Ureter (tissue), 1 donor: ENCODE measurements around the gene RNF141. TPM values are rescaled to one million over a fixed set of nuclear protein-coding genes. Genes with fewer than 3 reads are reported as not detected.

Experiments used
- DNase-seq: peaks from one replicate; pipeline ENCODE4 v3.0.0-alpha.2; 2020; ENCODE audit warnings: low spot score
- total RNA-seq: library from RNA; stranded (reverse); gene quantifications from one replicate; pipeline ENCODE4 v1.2.4, GENCODE V29; 2023
- donor health status: DM: yes; HTN: yes; CAD: no.

Gene RNF141
- total RNA-seq, 1 donor from 2014 or later = 44.6 TPM

GRCh38 chr11:10561043-10561818, 20.2 kb upstream of the RNF141 start:
- no peak for DNase-seq

DNA sequence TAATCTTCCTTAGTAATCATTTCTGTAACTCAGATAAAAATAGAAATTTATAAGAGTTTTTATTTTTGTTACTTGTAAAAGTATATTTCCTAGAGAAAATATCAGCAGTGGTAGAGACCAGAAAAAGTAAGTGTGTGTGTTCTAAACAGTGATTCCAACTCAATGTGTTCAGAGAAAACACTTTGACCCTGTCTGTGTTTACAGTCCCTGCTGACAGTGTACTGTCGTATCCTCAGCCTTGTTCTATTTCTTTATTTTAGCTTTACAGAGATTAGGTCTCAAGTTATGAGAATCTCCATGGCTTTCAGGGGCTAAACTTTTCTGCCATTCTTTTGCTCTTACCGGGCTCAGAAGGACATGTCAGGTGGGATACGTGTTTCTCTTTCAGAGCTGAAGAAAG, 17.3 kb upstream of the RNF141 start:
- DNase-seq = no peak

DNA sequence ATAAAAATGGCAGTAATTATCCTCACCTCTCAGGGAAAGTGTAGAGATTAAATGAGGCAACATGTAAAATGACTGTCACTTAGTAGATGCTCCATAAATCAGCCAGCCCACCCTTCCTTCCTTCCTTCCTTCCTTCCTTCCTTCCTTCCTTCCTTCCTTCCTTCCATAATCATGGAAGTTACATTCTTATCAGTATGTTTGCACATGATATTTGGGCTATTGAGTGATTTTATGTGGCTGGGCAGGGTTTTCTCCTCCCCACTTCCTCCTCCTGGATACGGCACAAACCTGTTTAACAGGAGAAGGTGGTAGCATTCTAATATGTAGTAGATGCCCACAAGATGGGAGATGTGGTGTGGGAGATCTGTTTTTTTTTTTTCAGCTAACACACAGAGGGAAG, 15.6 kb upstream of the RNF141 start:
- no peak for DNase-seq

DNA sequence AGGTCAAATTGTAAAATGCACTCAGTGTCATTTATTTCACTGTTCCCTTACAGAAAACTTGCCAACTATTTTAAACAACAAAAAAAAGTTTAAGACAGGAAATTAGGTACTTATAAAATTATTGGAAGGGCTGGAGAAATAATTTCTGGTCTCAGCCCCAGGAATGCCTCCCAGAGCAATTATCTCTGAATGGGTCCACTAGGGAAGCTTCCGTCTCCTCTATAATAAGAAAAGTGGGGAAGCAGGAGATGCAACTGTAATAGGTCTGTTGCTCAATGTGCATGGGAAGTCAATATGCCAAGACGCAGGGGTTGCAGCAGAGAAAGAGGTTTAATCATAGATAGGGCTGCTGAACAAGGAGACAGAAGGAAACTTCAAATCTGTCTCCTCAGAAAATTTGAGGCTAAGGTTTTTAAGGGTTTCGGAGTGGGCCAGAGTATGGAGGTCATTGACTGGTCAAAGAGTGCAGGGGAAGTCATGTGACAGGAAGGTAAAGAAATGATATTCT, 10.9 kb upstream of the RNF141 start:
- no peak for DNase-seq

DNA sequence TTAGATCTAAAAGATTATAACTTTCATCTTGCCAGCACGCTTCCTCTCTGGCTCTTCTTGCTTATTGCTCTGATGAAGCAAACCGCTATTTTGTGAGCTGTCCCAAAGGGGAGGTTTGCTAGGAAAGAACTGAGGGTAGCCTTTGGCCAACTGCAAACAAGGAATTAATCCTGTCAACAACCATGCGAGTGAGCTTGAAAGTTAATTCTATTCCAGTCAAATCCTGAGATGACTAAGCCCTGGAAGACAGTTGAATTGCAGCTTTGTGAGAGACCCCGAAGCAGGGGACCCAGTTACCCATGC, 10.3 kb upstream of the RNF141 start:
- no peak for DNase-seq

DNA sequence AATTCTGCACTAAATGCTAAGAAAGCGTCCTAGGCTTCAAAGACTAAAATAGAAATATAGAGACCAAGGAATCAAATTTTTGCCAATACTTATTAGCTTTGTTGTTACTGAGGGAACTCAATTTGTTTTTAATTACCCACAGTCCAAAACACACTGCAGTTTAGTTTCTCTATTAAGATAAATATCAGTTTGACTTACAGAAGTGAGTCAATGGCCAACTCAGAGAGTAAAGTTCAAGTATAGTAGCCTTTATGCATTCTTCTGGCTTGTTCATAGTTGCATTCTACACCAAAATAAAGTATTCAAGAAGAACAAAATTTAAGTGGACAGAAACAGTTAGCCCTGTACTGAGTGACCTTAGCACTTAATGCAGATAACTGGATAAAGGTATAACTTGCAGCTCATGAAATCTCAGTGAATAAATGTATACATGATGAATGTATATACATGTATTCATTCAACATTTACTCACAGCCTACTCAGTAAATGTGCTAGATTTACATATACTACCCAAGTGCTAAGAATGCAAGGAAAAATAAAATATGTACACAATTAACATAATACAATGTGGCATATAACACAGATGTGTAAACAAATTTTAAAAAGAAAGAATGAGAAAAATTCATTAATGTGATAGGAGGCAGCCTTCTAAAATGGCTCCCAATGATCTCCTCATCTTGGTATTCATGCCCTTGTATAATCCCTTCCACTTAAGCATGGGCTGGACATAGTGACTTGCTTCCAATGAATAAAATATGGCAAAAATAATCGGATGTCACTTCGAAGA, 9.7 kb upstream of the RNF141 start:
- no peak for DNase-seq

GRCh38 chr11:10544491-10545465, 3.8 kb upstream of the RNF141 start:
- no peak for DNase-seq

GRCh38 chr11:10543782-10544181, 2.8 kb upstream of the RNF141 start:
- no peak for DNase-seq

- DNase-seq = no peak
These were observed 1.8 kb upstream of the RNF141 start for GRCh38 chr11:10542776-10543175.

DNA sequence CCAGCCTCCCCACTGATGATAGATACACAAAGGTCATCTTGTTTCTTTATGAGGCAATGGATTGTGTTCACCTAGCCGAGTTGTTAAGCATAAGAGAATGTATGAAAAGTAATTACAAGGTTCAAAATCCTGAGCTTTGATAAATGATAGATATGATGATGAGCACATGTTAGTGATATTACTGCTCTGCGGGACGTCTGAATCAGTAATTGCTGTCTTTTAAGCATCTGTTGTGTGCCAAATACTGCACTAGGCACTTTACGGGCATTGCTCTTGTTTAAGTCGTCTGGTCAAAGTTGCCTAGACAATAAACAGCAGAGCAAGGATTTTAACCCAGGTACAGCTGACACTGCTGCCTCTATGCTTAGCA, 559 bp upstream of the RNF141 start:
- DNase-seq = no peak

GRCh38 chr11:10540546-10540914, 457 bp downstream of the RNF141 start:
- peak; percentile 54 for DNase-seq

DNA sequence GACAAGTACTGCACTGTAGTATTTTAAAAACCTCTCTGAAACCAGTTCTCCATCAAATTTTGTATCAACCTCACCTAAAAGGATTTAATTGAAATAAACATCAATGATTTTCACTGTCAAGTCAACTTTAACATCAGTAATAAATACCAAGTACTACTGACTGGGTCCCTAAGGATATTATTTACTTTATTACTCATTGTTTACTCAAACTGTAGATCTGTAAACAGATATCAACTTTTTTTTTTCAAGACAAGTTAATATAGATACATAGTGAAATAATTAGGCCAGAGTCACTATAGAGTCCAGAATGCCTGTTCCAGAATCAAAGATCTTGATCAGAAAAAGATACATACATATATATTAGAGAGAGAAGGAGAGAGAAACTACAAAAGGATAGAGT, 1.6 kb downstream of the RNF141 start:
- DNase-seq = no peak

DNA sequence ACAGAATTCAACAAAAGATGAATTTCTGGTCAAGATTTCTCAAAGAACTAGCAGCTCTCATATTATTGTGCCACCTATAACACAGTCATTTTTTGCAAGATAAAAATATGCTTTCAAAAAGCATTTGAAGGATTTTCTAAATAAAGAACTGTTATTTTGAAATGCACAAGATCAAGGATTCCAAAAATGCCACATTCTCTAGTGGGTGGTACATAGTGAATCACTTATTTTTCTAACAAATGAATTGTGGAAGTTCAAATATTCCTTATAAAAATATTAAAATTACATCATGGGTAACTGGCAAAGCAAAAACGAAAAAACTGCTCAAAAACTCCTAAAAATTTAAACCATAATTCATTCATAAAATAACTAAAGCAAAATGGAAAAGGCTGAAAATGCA, 2.1 kb downstream of the RNF141 start:
- no peak for DNase-seq

- no peak for DNase-seq
These were observed 3.4 kb downstream of the RNF141 start for GRCh38 chr11:10537600-10537999.

- no peak for DNase-seq
These were observed 6.7 kb downstream of the RNF141 start for GRCh38 chr11:10534316-10534715.

- DNase-seq = no peak
These were observed 7.7 kb downstream of the RNF141 start for GRCh38 chr11:10533323-10533722.

DNA sequence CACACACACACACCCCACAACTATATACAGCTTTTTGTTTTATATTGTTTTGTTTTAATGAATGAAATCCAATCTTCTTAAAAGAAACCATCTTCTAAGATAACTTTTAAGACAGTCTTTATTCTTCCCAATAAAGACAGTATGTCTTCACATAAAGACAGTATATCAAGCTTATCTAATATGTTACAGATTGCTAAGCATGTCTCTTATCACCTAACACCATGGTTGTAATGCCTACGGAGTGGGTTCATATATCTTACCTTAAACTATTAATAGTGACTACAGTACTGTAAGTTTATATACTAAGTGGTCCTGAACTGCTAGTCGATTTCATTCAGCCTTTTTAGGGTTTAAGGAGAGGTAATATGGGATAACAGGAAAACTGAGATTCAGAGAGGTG, 8.5 kb downstream of the RNF141 start:
- DNase-seq = no peak

DNA sequence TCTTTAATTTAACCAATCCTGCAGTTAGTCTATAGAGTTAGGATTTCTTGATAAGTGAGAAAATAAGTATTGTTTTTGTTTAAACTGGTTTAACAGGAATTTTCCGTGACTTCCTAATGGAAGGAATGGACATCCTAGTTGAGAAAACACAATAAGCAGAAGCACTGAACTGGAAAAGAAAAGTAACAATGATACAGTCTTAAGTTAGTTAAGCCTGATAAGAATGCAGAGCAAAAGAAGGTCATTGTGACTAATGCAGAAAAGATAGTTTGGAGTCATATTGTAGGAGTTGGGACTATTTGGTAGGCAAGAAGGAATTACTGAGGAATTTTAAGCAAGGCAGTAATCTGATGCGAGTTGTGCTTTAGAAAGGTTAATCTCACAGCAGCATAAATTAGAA, 11.7 kb downstream of the RNF141 start:
- DNase-seq = no peak

DNA sequence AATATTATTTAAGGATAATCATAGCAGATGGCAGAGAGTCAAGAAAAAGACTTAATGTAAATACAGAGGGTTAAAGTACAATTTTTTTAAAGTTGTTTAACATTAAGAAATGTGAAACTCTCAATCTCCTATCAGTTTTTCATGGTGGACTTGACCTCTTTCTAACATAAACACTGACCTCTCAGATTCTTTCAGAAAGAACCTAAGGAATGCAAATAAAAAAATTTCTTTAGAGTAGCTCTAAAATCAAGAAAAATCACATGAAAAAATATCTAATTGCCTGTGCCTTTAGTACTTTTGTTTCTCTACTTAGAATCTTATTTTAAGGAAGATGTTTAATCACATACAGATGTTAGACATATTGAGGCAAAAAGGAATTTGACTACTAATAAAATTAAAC, 12.9 kb downstream of the RNF141 start:
- DNase-seq = no peak

GRCh38 chr11:10526974-10527918, 13.7 kb downstream of the RNF141 start:
- DNase-seq = no peak

DNA sequence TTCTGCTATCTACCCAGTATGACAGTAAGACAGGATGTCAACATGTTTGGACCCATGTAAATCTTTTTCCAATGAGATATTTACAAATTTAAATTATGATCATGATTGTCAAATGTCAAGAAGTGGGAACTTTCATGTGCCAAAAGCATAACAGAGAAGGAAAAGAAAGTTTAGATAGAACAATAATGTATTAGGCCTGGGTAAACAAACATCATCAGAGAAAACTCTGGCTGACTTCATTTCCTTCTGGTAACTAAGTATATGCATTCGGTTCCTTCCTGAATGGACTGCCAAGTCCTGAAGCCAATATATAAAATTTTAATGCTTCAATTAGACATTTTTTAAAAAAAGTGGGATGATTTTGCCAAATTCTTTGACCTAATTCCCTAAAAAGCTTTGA, 16.5 kb downstream of the RNF141 start:
- no peak for DNase-seq
